Naive thymus-derived CD4-positive, alpha-beta T cell (primary cell): ENCODE results near the gene WRAP73. TPM values are rescaled to one million over a fixed set of nuclear protein-coding genes. Genes with fewer than 3 reads are reported as not detected.
A peak's percentile ranks its signal among the peaks of the same experiment; 100 is the strongest.

Experiments
- ATAC-seq: fragments of 150-1000 bp; cut with Tn5 transposase; 2 replicates; pipeline ENCODE4 v1.10.0; 2021; ENCODE audit warnings: mild to moderate bottlenecking, moderate library complexity
- CTCF ChIA-PET: fragments of 350-600 bp; sonication (Branson Sonifier 250); formaldehyde crosslinking; loops from one replicate; lab custom pipeline; 2021; ENCODE audit warnings: antibody characterized with exemption; lab: Charles Lee
- POLR2A ChIA-PET: fragments of 350-600 bp; sonication (Branson Sonifier 250); formaldehyde crosslinking; loops from one replicate; lab custom pipeline; 2021; ENCODE audit warnings: antibody characterized with exemption, inconsistent platforms; lab: Charles Lee
- DNase-seq, 9 donors: peaks; one replicate each; pipeline versions ENCODE4 v3.0.0 to v3.0.0-alpha.2; 2020 to 2022; ENCODE audit warnings: mixed read lengths in 1 of 9
- H3K27ac ChIP-seq: one replicate; pipeline ENCODE4 v1.7.0; 2013; ENCODE audit warnings: mild to moderate bottlenecking, low read depth, low read length, moderate library complexity
- H3K27me3 ChIP-seq, 2 donors: one replicate each; pipeline ENCODE4 v1.7.0; 2013; ENCODE audit warnings: low read length in 2 of 2, mild to moderate bottlenecking in 2 of 2, moderate library complexity in 2 of 2; ENCODE audit not compliant: control insufficient read depth in 2 of 2, insufficient read depth in 2 of 2
- H3K36me3 ChIP-seq, 3 experiments: 1 replicate in 2 of 3; 2 replicates in 1 of 3; pipeline ENCODE4 v1.7.0; 2013; ENCODE audit warnings: low read length in 3 of 3, mild to moderate bottlenecking in 3 of 3, moderate library complexity in 1 of 3; ENCODE audit not compliant: insufficient read depth in 3 of 3, control insufficient read depth in 2 of 3
- H3K4me1 ChIP-seq, 2 donors: one replicate each; pipeline ENCODE4 v1.7.0; 2013; ENCODE audit warnings: low read length in 2 of 2, mild to moderate bottlenecking in 2 of 2, moderate library complexity in 1 of 2; ENCODE audit not compliant: control insufficient read depth in 2 of 2, insufficient read depth in 2 of 2
- H3K4me3 ChIP-seq: 2 replicates; pipeline ENCODE4 v1.7.0; 2013; ENCODE audit warnings: mild to moderate bottlenecking, low read length
- H3K9me3 ChIP-seq, 3 experiments: 1 replicate in 2 of 3; 2 replicates in 1 of 3; pipeline ENCODE4 v1.7.0; 2013; ENCODE audit warnings: low read length in 3 of 3; ENCODE audit not compliant: control insufficient read depth in 2 of 3
- H3K27ac Mint-ChIP-seq, 9 donors: one replicate each; pipeline ENCODE4 v1.8.0; 2020 to 2022; ENCODE audit warnings: mixed read lengths in 9 of 9, mild to moderate bottlenecking in 8 of 9, moderate library complexity in 5 of 9, inconsistent platforms in 2 of 9
- H3K27me3 Mint-ChIP-seq, 5 donors: one replicate each; pipeline ENCODE4 v1.8.0; 2021 to 2022; ENCODE audit warnings: mixed read lengths in 5 of 5, mild to moderate bottlenecking in 1 of 5
- H3K36me3 Mint-ChIP-seq, 5 donors: one replicate each; pipeline ENCODE4 v1.8.0; 2020 to 2022; ENCODE audit warnings: mixed read lengths in 5 of 5, mild to moderate bottlenecking in 3 of 5, inconsistent platforms in 1 of 5
- H3K4me1 Mint-ChIP-seq, 7 donors: one replicate each; pipeline ENCODE4 v1.8.0; 2020 to 2022; ENCODE audit warnings: mixed read lengths in 7 of 7, mild to moderate bottlenecking in 3 of 7, inconsistent platforms in 1 of 7
- H3K4me3 Mint-ChIP-seq, 10 donors: one replicate each; pipeline ENCODE4 v1.8.0; 2020 to 2022; ENCODE audit warnings: mild to moderate bottlenecking in 10 of 10, mixed read lengths in 10 of 10, moderate library complexity in 6 of 10, inconsistent platforms in 2 of 10
- H3K9me3 Mint-ChIP-seq, 11 donors: one replicate each; pipeline ENCODE4 v1.8.0; 2020 to 2022; ENCODE audit warnings: mixed read lengths in 11 of 11, mild to moderate bottlenecking in 4 of 11, inconsistent platforms in 1 of 11, moderate library complexity in 1 of 11
- intact Hi-C, 2 donors: fragments of 100-400 bp; cut with micrococcal nuclease; formaldehyde crosslinking; loops; one replicate each; pipeline ENCODE4 v1.15.1; 2023
- polyA plus RNA-seq, 2 donors: library from polyadenylated mRNA; unstranded; fragments of 300-500 nt; fragmentation: Illumina TruSeq; gene quantifications; one replicate each; pipeline ENCODE4 v1.2.3, GENCODE V29; 2021
- total RNA-seq, 6 experiments: library from RNA in 5 of 6; stranded (reverse) in 5 of 6; gene quantifications; 1 replicate in 5 of 6; 2 replicates in 1 of 6; pipeline ENCODE4 v1.2.3 and lab custom pipeline; 2021 to 2026

WRAP73 gene
- total and polyA plus RNA-seq, 7 experiments from 2014 or later = 25.5 to 42.0 (median 36.3) TPM

- ChIA-PET POLR2A (no interaction called here), CTCF (no interaction called here)
- no peaks in the 10 kb centered on the region for H3K36me3 Mint-ChIP-seq
- Histone ChIP-seq H3K9me3 (no peaks in the 10 kb centered on the region), H3K27ac (no peak overlapping the region), H3K4me3 (no peak overlapping the region), H3K36me3 (no peaks in the 10 kb centered on the region), H3K4me1 (peaks cover 0 to 10% of the 10 kb centered on the region in 2 donors), H3K27me3 (no peaks in the 10 kb centered on the region)
- intact Hi-C loops = no loop called here
- DNase-seq (no peak), ATAC-seq (peak; percentile 20)
- H3K4me3 Mint-ChIP-seq = no peak overlapping the region
- H3K4me1 Mint-ChIP-seq = peaks cover 0 to 8% (median 8%) of the 10 kb centered on the region in 7 donors
- H3K9me3 Mint-ChIP-seq = no peaks in the 10 kb centered on the region
- H3K27me3 Mint-ChIP-seq = peaks cover 0 to 12% (median under 1%) of the 10 kb centered on the region in 5 donors
- no peak overlapping the region for H3K27ac Mint-ChIP-seq
Measured at GRCh38 chr1:3673381-3674099, 23.6 kb upstream of the WRAP73 start.

- Mint-ChIP-seq H3K36me3 (no peaks in the 10 kb centered on the region), H3K27ac (no peak overlapping the region), H3K4me3 (no peak overlapping the region), H3K4me1 (peaks cover 0 to 7% (median 5%) of the 10 kb centered on the region in 7 donors), H3K9me3 (no peaks in the 10 kb centered on the region), H3K27me3 (peaks cover 0 to 17% (median 5%) of the 10 kb centered on the region in 5 donors)
- Histone ChIP-seq H3K36me3 (no peaks in the 10 kb centered on the region), H3K27ac (no peak overlapping the region), H3K4me3 (no peak overlapping the region), H3K4me1 (peaks cover 0 to 10% of the 10 kb centered on the region in 2 donors), H3K27me3 (no peaks in the 10 kb centered on the region), H3K9me3 (no peaks in the 10 kb centered on the region)
- DNase-seq (no peak), ATAC-seq (no peak)
- ChIA-PET POLR2A (no interaction called here), CTCF (no interaction called here)
- intact Hi-C loops = no loop called here
Measured at GRCh38 chr1:3672971-3673361, 23.1 kb upstream of the WRAP73 start.

- peaks cover 0 to 9% of the 10 kb centered on the region in 2 donors for H3K4me1 ChIP-seq
- no peak overlapping the region for H3K4me3 Mint-ChIP-seq
Measured at GRCh38 chr1:3672231-3672970, 22.5 kb upstream of the WRAP73 start.

DNA sequence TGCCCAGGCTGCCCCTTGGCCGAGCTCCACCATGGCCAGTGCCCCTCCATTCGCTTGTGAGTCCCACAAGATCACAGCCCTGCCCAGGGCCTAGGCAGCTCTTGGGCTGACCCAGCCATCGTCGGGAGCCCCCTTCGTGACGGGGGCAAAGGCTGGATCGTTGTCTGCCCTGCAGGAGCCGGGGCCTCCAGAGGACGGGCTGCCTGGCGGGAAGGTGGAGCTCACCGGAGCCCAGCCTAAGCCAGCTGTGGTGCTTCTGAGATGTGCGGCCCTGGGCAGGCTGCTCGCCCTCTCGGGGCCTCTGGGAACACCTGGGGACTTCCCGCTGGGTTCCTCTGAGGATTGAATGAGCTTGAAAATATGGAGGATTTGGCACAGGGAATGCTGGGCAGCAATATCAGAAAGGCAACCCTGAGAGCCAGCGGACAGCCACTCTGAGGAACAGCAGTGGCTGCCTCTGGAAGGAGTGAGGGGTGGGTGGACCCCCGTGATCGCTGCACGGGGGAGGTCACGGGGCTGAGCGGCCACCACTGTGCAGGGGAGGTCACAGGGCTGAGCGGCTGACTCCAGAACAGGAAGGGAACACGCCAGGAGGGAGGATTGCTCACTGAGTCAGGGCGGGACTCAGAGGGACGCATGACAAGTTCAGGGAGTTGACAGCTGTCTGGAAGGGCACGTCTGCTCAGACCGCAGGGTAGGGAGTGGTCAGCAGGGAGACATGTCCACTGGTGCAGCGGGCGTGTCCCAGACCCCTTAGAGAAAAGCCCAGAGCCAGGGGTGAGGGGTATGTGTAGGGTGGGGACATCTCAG, 21.7 kb upstream of the WRAP73 start:
- Mint-ChIP-seq H3K27ac (no peak overlapping the region), H3K36me3 (no peaks in the 10 kb centered on the region), H3K27me3 (peaks cover 0 to 19% (median 5%) of the 10 kb centered on the region in 5 donors), H3K4me3 (no peak overlapping the region), H3K4me1 (peaks cover 0 to 6% (median 0%) of the 10 kb centered on the region in 7 donors), H3K9me3 (no peaks in the 10 kb centered on the region)
- H3K27me3 ChIP-seq = no peaks in the 10 kb centered on the region
- DNase-seq (no peak), ATAC-seq (no peak)
- ChIA-PET POLR2A (no interaction called here), CTCF (no interaction called here)
- peaks cover 0 to under 1% of the 10 kb centered on the region in 2 donors for H3K4me1 ChIP-seq
- intact Hi-C loops = no loop called here
- H3K4me3 ChIP-seq = no peak overlapping the region
- no peak overlapping the region for H3K27ac ChIP-seq
- no peaks in the 10 kb centered on the region for H3K9me3 ChIP-seq
- H3K36me3 ChIP-seq = no peaks in the 10 kb centered on the region

More at GRCh38 chr1:3672231-3672970, 22.5 kb upstream of the WRAP73 start:
- Mint-ChIP-seq H3K4me1 (peaks cover 0 to 3% (median 0%) of the 10 kb centered on the region in 7 donors), H3K36me3 (no peaks in the 10 kb centered on the region), H3K27ac (no peak overlapping the region), H3K9me3 (no peaks in the 10 kb centered on the region), H3K27me3 (peaks cover 0 to 19% (median 5%) of the 10 kb centered on the region in 5 donors)
- no peak overlapping the region for H3K27ac ChIP-seq
- H3K4me3 ChIP-seq = no peak overlapping the region
- intact Hi-C loops = no loop called here
- DNase-seq = no peak
- ATAC-seq = no peak
- no peaks in the 10 kb centered on the region for H3K27me3 ChIP-seq
- no peaks in the 10 kb centered on the region for H3K36me3 ChIP-seq
- no peaks in the 10 kb centered on the region for H3K9me3 ChIP-seq
- CTCF ChIA-PET = no interaction called here
- POLR2A ChIA-PET = no interaction called here

GRCh38 chr1:3670823-3671265, 20.9 kb upstream of the WRAP73 start:
- Mint-ChIP-seq H3K4me3 (no peak overlapping the region), H3K36me3 (no peaks in the 10 kb centered on the region), H3K9me3 (no peaks in the 10 kb centered on the region), H3K27me3 (peaks cover 0 to 19% (median 5%) of the 10 kb centered on the region in 5 donors), H3K27ac (no peak overlapping the region), H3K4me1 (peaks cover 0 to 6% (median 0%) of the 10 kb centered on the region in 7 donors)
- ChIA-PET POLR2A (no interaction called here), CTCF (no interaction called here)
- H3K4me1 ChIP-seq = no peaks in the 10 kb centered on the region
- no peak for DNase-seq
- ATAC-seq = no peak
- H3K27ac ChIP-seq = no peak overlapping the region
- no peak overlapping the region for H3K4me3 ChIP-seq
- H3K27me3 ChIP-seq = no peaks in the 10 kb centered on the region
- no peaks in the 10 kb centered on the region for H3K9me3 ChIP-seq
- H3K36me3 ChIP-seq = no peaks in the 10 kb centered on the region
- intact Hi-C loops = no loop called here

DNA sequence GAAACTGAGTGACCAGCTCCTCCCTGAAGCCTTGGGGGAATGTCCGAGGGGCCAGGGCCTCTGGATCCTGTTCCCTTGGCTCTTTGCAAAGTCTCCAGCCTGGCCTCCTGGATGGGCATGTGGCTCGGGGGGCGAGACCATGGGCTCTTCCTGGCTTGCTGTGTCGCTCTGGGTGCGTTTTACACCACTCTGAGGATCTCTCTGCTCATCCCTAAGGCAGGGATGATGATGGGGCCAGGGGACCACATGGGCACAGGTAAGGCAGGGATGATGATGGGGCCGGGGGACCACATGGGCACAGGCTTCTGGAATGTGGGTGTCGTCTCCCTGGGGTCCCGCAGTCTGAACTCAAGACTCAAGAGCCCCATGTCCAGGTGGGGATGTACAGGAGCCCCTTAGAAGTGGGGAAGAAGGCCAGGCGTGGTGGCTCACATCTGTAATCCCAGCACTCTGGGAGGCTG, 20.1 kb upstream of the WRAP73 start:
- H3K9me3 Mint-ChIP-seq = no peaks in the 10 kb centered on the region
- intact Hi-C loops = no loop called here
- Histone ChIP-seq H3K4me1 (no peaks in the 10 kb centered on the region), H3K9me3 (no peaks in the 10 kb centered on the region), H3K27ac (no peak overlapping the region), H3K36me3 (no peaks in the 10 kb centered on the region), H3K27me3 (no peaks in the 10 kb centered on the region), H3K4me3 (no peak overlapping the region)
- no peaks in the 10 kb centered on the region for H3K36me3 Mint-ChIP-seq
- peaks cover 0 to 19% (median 5%) of the 10 kb centered on the region in 5 donors for H3K27me3 Mint-ChIP-seq
- peaks cover 0 to 6% (median 0%) of the 10 kb centered on the region in 7 donors for H3K4me1 Mint-ChIP-seq
- ATAC-seq (no peak), DNase-seq (no peak)
- no peak overlapping the region for H3K27ac Mint-ChIP-seq
- H3K4me3 Mint-ChIP-seq = no peak overlapping the region
- POLR2A ChIA-PET = no interaction called here
- CTCF ChIA-PET = no interaction called here
